NCI-H748 (cell line): Measurements from ENCODE around the gene CEP95.
"Not testable (repeated sequence)": the region's sequence is repeated elsewhere in the genome, so short reads cannot be mapped to it uniquely, and the experiment has no call there.

Experiments used
- DNase-seq: peaks from one replicate; lab custom pipeline; 2025; ENCODE audit not compliant: unreplicated experiment; lab: John Stamatoyannopoulos, UW

CEP95 gene

GRCh38 chr17:64565563-64565962 lies 58.8 kb downstream of the CEP95 start:
- no peak for DNase-seq

- DNase-seq, result no peak
Measured at GRCh38 chr17:64571746-64572145, 65.0 kb downstream of the CEP95 start.

GRCh38 chr17:64572682-64573154 lies 65.9 kb downstream of the CEP95 start:
- no peak for DNase-seq

GRCh38 chr17:64573214-64573613 lies 66.4 kb downstream of the CEP95 start:
- DNase-seq, result no peak

GRCh38 chr17:64574646-64575045 lies 67.9 kb downstream of the CEP95 start:
- no peak for DNase-seq

- DNase-seq, result no peak
Measured at GRCh38 chr17:64575431-64575830, 68.7 kb downstream of the CEP95 start.

GRCh38 chr17:64577025-64577424 lies 70.2 kb downstream of the CEP95 start:
- DNase-seq, result not testable (repeated sequence)

GRCh38 chr17:64579917-64580316 lies 73.1 kb downstream of the CEP95 start:
- no peak for DNase-seq

- no peak for DNase-seq
Measured at GRCh38 chr17:64580384-64581315, 73.9 kb downstream of the CEP95 start.

- no peak for DNase-seq
Measured at GRCh38 chr17:64583038-64583437, 76.3 kb downstream of the CEP95 start.

- DNase-seq, result no peak
Measured at GRCh38 chr17:64585146-64585545, 78.4 kb downstream of the CEP95 start.
